Measurements from ENCODE around the gene CDH13. TPM values are rescaled to one million over a fixed set of nuclear protein-coding genes. Genes with fewer than 3 reads are reported as not detected.

CDH13 gene
- total and polyA plus RNA-seq, 2 experiments from 2014 or later = 1.6 to 4.4 TPM

- TF ChIP-seq ZNF462 (CRISPR knock-in tag; IDR thresholded peaks at IDR 0.05) = no peak
- no peak for TF ChIP-seq NANOG (IDR thresholded peaks at IDR 0.05; ENCODE audit: borderline replicate concordance)
Observed at GRCh38 chr16:83802554-83803205, 1175.9 kb downstream of the CDH13 start (continued).

GRCh38 chr16:83803811-83804210, 1177.0 kb downstream of the CDH13 start:
- peak overlapping the region; percentile 1 for H3K27ac ChIP-seq (ENCODE audit: low read depth)
- H4K20me1 ChIP-seq (replicated peaks; ENCODE audit: insufficient read depth) = no peaks in the 10 kb centered on the region
- H2AFZ ChIP-seq = peak overlapping the region; percentile 88
- no peaks in the 10 kb centered on the region; the same call in 2 of the 3 replicates for H3K36me3 Mint-ChIP-seq (ENCODE audit: low read depth)
- H3K9me2 ChIP-seq (ENCODE audit: insufficient read depth) = peaks cover 6% of the 10 kb centered on the region; the same call in 1 of the 2 replicates
- 0 out of 2 replicates have a peak overlapping the region, but pooled peaks have one; percentile 29 for H3K4me2 ChIP-seq
- no peak for TF ChIP-seq CREB1 (CRISPR knock-in tag; IDR thresholded peaks at IDR 0.05; ENCODE audit: low read depth)
- ATAC-seq (no peak), DNase-seq (ENCODE audit: low spot score) (no peak)
- 0 out of 2 replicates have a peak, but pooled peaks cover 1% of the 10 kb centered on the region for H3F3A ChIP-seq (replicated peaks; ENCODE audit: low read depth)
- H3K4me1 ChIP-seq (ENCODE audit: insufficient read depth) = peaks cover 35% of the 10 kb centered on the region
- H3K4me3 ChIP-seq = no peak overlapping the region
- peaks cover 7% of the 10 kb centered on the region for H3K27me3 Mint-ChIP-seq (ENCODE audit: insufficient read depth, low read depth, poor library complexity)
- H3K4me3 Mint-ChIP-seq = no peak overlapping the region; the same call in 2 of the 3 replicates
- no peaks in the 10 kb centered on the region; the same call in 2 of the 3 replicates for H3K9me3 Mint-ChIP-seq
- H3K27me3 ChIP-seq (ENCODE audit: insufficient read depth) = no peaks in the 10 kb centered on the region
- H3K36me3 ChIP-seq (ENCODE audit: insufficient read depth) = no peaks in the 10 kb centered on the region
- H3K4me1 Mint-ChIP-seq = peaks cover 35% of the 10 kb centered on the region
- H3K27ac Mint-ChIP-seq = peak overlapping the region; percentile 20; the same call in 1 of the 2 replicates
- H3K79me2 ChIP-seq (replicated peaks; ENCODE audit: insufficient read depth) = peaks cover 7% of the 10 kb centered on the region

Data from GM23338 (cell line).